ENCODE results near the gene LEPR.
"Not testable (repeated sequence)": the region's sequence is repeated elsewhere in the genome, so short reads cannot be mapped to it uniquely, and the experiment has no call there.

LEPR gene

GRCh38 chr1:65437616-65438015 is 17.1 kb downstream of the LEPR start:
- DNase-seq = no peak

DNA sequence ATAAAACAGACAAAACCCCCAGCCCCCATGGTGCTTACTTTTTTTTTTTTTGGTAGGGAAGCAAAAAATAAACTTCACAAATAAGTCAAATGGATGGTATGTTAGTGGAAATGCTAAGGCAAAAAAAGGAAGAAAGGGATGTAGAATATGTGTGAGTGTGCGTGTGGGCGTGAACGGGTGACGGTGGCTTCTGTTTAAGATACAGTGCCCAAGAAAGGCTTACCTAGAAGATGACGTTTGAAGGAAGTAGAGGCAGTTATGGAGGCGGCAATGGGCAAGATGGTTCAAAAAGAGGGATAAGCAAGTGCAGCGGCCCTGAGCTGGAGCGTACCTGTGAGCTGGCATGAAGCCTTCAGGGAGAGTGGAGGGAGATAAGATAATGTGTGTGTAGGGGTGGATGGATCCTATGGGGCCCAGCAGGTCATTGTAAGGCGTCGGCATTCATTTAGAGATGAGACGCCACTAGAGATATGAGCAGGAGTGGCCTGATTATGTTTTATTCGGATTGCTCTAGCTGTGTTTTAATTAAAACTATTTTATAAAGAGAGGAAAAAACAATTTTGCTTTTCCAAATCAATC is 19.9 kb downstream of the LEPR start:
- no peak for DNase-seq

DNA sequence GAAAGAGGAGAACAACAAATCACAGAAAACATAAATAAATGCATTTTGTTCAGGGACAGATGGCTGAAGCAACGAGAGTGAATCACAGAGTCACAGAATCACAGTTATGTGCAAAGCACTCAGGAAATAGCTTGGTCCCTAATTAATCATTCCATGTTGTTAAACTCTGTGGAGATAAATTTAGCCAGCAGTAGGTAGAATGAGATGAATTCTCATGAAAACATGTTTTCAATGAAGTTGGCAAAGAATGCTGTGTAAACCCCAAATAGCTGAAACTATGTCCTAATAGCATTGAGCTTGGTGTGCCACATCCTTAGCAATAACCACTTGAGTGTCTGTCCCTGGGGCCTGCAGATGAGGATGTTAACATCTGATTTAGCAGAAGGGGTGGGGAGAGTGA is 20.4 kb downstream of the LEPR start:
- DNase-seq = no peak

- no peak for DNase-seq
Measured at GRCh38 chr1:65441464-65441863, 21.0 kb downstream of the LEPR start.

DNA sequence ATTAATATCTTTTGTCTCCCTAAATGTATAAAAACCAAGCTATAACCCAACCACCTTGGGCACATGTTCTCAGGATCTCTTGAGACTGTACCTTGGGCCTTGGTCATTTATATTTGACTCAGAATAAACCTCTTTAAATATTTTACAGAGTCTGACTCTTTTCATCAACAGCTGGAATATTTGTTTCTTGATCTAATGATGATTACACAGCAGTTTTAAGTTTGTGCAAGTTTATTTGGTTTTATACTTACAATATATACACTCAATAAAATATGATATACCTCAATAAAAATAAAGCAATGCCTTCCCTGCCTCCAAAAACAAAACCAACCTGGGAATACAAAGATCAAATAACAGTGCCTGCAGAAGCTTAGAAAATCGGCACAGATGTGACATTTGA is 22.0 kb downstream of the LEPR start:
- no peak for DNase-seq

DNA sequence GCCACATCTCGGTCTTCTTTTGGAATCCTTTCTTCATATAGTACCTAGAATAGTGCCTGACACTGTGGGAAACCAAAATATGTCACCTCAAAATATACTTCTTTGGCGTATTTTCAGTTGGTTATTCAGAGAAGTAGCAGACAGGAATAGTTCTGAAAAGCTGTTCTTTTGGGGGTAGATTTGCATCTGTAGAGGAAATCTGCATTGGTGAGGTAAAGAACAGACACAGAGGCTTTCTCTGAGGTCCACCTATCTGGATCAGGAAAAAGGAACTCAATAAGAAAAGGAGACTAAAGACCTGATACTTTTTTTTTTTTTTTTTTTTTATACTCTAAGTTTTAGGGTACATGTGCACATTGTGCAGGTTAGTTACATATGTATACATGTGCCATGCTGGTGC is 23.2 kb downstream of the LEPR start:
- DNase-seq = no peak

GRCh38 chr1:65444128-65444640 is 23.7 kb downstream of the LEPR start:
- DNase-seq = no peak

DNA sequence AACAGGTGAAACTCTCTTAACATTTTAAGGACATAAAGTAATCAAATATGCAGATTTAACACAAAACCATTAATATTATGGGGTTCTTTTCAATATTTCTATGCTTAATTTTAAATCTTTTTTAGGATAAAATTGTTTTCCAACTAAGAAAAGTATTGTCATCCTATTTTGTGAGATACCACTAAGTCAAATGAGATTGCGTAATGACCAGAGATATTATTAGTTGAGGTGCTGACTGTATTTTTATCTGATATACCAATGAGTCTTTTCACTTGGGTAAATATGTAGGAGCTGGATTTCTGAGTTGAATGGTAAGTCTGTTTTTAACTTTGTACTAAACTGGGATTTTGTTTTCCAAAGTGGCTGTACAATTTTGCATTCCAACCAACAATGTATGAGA is 25.4 kb downstream of the LEPR start:
- DNase-seq = no peak

DNA sequence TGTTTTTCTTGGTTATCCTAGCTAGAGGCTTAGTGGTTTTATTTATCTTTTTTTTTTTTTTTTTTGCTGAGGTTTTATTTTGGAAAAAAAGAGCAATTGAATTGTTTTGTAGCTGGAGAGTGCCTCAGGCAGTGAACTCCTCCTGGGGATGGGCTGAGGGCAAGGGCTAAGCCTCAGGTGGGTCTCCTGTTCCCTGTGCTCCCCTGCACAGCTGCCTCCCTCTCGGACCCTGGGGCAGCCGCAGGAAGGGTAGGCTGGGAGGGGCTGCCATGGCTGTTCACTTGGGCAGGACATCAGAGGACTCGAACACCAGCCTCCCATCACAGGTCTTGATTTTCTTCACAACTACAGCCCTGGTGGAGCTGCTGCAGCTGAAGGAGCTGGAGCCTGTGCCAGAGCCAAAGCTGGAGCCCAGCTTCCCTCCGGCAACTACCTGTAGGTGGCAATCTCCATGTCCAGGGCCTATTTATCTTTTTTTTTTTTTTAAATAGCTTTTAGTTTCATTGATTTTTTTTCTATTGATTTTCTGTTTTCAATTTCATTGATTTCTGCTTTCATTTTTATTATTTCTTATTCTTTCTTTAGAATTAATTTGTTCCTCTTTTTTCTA is 28.9 kb downstream of the LEPR start:
- DNase-seq = no peak

DNA sequence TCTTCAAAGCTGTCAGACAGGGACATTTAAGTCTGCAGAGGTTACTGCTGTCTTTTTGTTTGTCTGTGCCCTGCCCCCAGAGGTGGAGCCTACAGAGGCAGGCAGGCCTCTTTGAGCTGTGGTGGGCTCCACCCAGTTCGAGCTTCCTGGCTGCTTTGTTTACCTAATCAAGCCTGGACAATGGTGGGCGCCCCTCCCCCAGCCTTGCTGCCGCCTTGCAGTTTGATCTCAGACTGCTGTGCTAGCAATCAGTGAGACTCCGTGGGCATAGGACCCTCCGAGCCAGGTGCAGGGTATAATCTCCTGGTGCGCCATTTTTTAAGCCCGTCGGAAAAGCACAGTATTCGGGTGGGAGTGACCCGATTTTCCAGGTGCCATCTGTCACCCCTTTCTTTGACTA is 35.2 kb downstream of the LEPR start:
- not testable (repeated sequence) for DNase-seq

- no peak for DNase-seq
Measured at GRCh38 chr1:65456481-65456880, 36.0 kb downstream of the LEPR start.

DNA sequence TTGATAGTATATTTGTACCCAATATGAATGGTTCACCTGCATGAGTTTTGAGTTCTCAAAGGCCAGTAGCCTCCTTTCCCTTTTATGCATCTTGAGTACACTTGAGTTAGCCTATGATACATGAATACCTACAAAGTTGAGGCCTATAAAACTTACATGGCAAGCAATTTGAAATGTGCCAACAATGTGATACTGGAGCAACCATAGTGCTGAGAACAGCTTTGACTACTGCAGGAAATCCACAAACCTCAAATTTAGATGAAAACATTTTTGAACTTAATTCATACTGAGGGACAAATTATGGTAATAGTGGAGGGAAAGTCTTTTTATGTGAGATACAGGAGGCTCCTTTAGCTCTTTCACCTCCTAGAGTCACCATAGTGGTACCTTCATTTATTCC is 37.4 kb downstream of the LEPR start:
- DNase-seq = no peak

DNA sequence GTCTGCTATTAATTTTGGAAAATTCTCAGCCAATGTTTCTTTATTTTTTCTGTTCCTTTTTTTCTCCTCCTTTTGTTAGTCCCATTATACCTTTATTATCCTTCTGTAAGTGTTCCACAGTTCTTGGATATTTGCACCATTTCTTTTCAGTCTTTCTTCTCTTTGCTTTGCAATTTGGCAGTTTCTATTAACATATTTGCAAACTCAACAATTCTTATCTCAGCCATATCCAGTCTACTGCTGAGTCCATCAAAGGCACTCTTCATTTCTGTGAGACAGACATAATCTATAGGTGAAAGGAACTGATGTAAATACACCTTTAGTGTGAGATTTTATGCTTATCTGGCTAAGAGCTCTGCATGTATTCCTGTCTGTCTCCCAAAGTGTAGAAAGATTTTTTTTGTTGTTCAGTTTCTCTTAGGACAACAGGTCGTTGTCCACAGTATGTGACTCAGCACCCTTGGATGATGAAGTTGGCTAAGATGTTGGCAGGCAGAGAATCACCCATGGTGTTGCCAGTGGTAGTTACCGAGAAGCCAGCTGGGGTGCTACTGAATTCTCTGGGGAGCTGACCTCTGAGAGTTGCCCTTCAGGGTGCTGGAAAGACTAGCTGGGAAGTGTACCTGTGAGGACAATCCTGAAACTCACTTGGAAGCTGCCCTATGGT is 38.4 kb downstream of the LEPR start:
- no peak for DNase-seq

GRCh38 chr1:65459397-65459768 is 38.9 kb downstream of the LEPR start:
- DNase-seq = peak; percentile 11

GRCh38 chr1:65465837-65466236 is 45.4 kb downstream of the LEPR start:
- DNase-seq = not testable (repeated sequence)

GRCh38 chr1:65467536-65467935 is 47.1 kb downstream of the LEPR start:
- peak; percentile 50 for DNase-seq

DNA sequence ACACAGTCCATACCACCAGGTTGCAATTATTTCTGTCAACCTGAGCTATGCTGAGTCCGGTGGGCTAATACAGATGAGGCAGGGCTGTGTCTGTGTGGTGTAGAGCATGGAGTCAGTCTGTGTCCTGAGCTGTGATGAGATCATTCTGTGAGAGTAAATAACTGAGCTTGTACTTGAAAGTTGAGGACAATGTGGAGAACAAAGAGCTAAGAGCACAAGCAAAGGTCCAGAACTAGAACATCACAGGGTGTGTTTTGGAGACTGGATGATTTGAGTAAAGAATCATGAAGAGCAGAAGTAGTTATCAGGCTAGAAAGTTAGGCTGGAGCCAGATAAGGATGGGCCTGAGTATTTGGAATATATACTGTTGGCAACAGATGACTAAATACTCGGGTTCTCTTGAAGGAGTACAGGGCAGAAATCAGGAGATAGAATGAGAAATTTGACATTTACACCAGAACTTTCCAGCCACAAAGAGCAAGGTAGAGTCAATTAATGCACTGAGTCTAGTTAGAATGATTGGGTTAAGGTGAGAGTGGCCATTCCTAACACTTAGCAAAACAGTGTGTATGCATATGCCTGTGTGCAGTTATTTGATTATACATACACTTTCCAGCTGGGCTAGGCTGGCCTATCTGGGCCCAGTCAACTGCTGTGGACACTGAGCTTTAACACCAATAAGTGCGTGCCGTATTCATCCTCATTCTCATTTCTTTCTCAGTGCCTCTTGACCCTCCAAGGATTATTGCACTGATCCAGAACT is 48.8 kb downstream of the LEPR start:
- no peak for DNase-seq

- DNase-seq = no peak
Measured at GRCh38 chr1:65469889-65470340, 49.4 kb downstream of the LEPR start.

Measured in NCI-H524 treated with DMSO at 0.1 percent for 48 hours (cell line).